Upper lobe of right lung (tissue), 1 donor: ENCODE results near the gene KNOP1. TPM values are rescaled to one million over a fixed set of nuclear protein-coding genes. Genes with fewer than 3 reads are reported as not detected.

Experiments
- ATAC-seq: fragments of 200-7000 bp; cut with Tn5 transposase; one replicate; pipeline ENCODE4 v1.9.1; 2020; ENCODE audit warnings: mild to moderate bottlenecking, moderate library complexity
- DNase-seq: peaks from one replicate; pipeline ENCODE4 v3.0.0-alpha.2; 2020
- H3K27ac ChIP-seq: fragments of 200-600 bp; one replicate; pipeline ENCODE4 v1.8.0; 2022
- H3K27me3 ChIP-seq: fragments of 200-600 bp; one replicate; pipeline ENCODE4 v1.8.0; 2022; ENCODE audit warnings: mild to moderate bottlenecking
- H3K36me3 ChIP-seq: fragments of 200-600 bp; one replicate; pipeline ENCODE4 v1.8.0; 2022
- H3K4me1 ChIP-seq: fragments of 200-600 bp; one replicate; pipeline ENCODE4 v1.8.0; 2022
- H3K4me3 ChIP-seq: fragments of 200-600 bp; one replicate; pipeline ENCODE4 v1.8.0; 2022; ENCODE audit warnings: mild to moderate bottlenecking
- H3K9me3 ChIP-seq: fragments of 200-600 bp; one replicate; pipeline ENCODE4 v1.8.0; 2022
- CTCF ChIP-seq: fragments of 200-600 bp; IDR thresholded peaks from one replicate; pipeline ENCODE4 v1.8.0; 2022; ENCODE audit warnings: antibody characterized with exemption
- intact Hi-C: fragments of 100-400 bp; cut with DNase I; formaldehyde crosslinking; loops from one replicate; pipeline ENCODE4 v1.11.0; 2022
- long read RNA-seq: library from polyadenylated mRNA; unstranded; transcript quantifications from one replicate; pipeline ENCODE4 v2.0.0, GENCODE V29; 2021
- total RNA-seq: library from RNA; stranded (reverse); fragmentation: NEBNext Ultra II Directional; extraction: Animal tissue kit (Norgen Biotek cat#: 25700); gene quantifications from one replicate; pipeline ENCODE4 v1.2.1, GENCODE V29; 2021
- donor health status: DM: no; HTN: yes; CAD: no; lungs with severe emphysema.

KNOP1 gene
- 12.2 TPM for total RNA-seq
- long read RNA-seq, full-length matches to known transcripts: 10 of 20 reads
- long read RNA-seq, partial matches to known transcripts: 3 of 20 reads
- long read RNA-seq, other reads (novel, unspliced or antisense): 7 of 20 reads

- H3K4me1 ChIP-seq: peaks cover 18% of the 10 kb centered on the region
- peak within 1 kb of the TSS; percentile 75 for H3K27ac ChIP-seq
- H3K4me3 ChIP-seq: peak within 1 kb of the TSS; percentile 74
- intact Hi-C loops: no loop called here
- no peak for TF ChIP-seq CTCF
- H3K9me3 ChIP-seq: no peaks in the 10 kb centered on the region
- DNase-seq: peak; percentile 96
- peak; percentile 97 for ATAC-seq
- H3K27me3 ChIP-seq: no peaks in the 10 kb centered on the region
- H3K36me3 ChIP-seq: peaks cover 9% of the 10 kb centered on the region
Observed at GRCh38 chr16:19717741-19718623, at the start of gene KNOP1, which contains the start of gene IQCK. KNOP1 (minus strand) TSS chr16:19718227; CDS start chr16:19715035, 3,192 bp downstream. IQCK (plus strand) TSS chr16:19718271; CDS start chr16:19718307, 36 bp downstream.

- ATAC-seq: no peak
- H3K4me3 ChIP-seq: no peak overlapping the region
- intact Hi-C loops: no loop called here
- no peak for TF ChIP-seq CTCF
- H3K27ac ChIP-seq: no peak overlapping the region
- no peak for DNase-seq
- H3K4me1 ChIP-seq: peaks cover 13% of the 10 kb centered on the region
- H3K27me3 ChIP-seq: no peaks in the 10 kb centered on the region
- no peaks in the 10 kb centered on the region for H3K9me3 ChIP-seq
- no peaks in the 10 kb centered on the region for H3K36me3 ChIP-seq
Observed at GRCh38 chr16:19767497-19767896, 49.5 kb upstream of the KNOP1 start.

- Histone ChIP-seq H3K36me3 (no peaks in the 10 kb centered on the region), H3K27me3 (no peaks in the 10 kb centered on the region), H3K9me3 (no peaks in the 10 kb centered on the region), H3K4me1 (peaks cover 13% of the 10 kb centered on the region), H3K27ac (no peak overlapping the region), H3K4me3 (no peak overlapping the region)
- ATAC-seq: no peak
- no peak for DNase-seq
- intact Hi-C loops: no loop called here
- TF ChIP-seq CTCF: no peak
Observed at GRCh38 chr16:19766988-19767387, 49.0 kb upstream of the KNOP1 start.

- DNase-seq (no peak), ATAC-seq (peak; percentile 27)
- H3K4me1 ChIP-seq: peaks cover 13% of the 10 kb centered on the region
- no peaks in the 10 kb centered on the region for H3K9me3 ChIP-seq
- H3K36me3 ChIP-seq: no peaks in the 10 kb centered on the region
- intact Hi-C loops: no loop called here
- H3K4me3 ChIP-seq: no peak overlapping the region
- H3K27me3 ChIP-seq: no peaks in the 10 kb centered on the region
- H3K27ac ChIP-seq: no peak overlapping the region
- TF ChIP-seq CTCF: no peak
Observed at GRCh38 chr16:19766554-19766884, 48.5 kb upstream of the KNOP1 start.

GRCh38 chr16:19765860-19766553, 48.0 kb upstream of the KNOP1 start:
- intact Hi-C loops: no loop called here
- ATAC-seq (peak; percentile 82), DNase-seq (peak; percentile 80)
- no peak for TF ChIP-seq CTCF
- Histone ChIP-seq H3K4me3 (no peak overlapping the region), H3K4me1 (peaks cover 13% of the 10 kb centered on the region), H3K9me3 (no peaks in the 10 kb centered on the region), H3K27ac (peak overlapping the region; percentile 25), H3K27me3 (no peaks in the 10 kb centered on the region), H3K36me3 (no peaks in the 10 kb centered on the region)
